ENCODE measurements around the gene CACNA1C. TPM values are rescaled to one million over a fixed set of nuclear protein-coding genes. Genes with fewer than 3 reads are reported as not detected.

Gene CACNA1C
- total and polyA plus RNA-seq, 5 donors from 2014 or later, result 0.02 to 0.14 (median 0.10) TPM

DNA sequence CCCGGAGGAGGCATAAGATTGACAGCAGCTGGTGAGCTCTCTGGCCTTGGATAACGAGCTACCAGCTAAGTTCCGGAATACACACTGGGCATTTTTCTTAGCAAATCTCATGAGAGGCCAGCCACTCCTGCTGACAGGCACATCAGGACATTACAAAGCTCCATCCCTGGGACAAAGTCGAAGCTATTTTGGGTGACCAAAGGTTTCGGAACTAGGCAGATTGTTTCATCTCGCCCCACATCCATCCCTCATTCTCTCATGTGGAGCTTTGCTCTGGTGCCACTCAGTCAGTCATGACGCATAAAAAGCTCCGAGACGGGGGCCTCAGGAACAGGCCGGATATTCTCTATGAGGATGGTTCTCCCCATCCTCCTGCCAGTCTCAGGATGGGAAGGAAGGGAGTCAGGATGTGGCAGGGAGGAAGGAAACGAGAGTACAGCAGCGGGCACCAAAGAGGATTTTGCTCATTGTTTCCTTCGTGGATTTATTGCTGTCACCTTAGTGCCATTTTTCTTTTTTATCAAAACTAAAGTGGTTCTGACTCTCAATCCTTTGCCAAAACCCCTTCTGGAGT, 488.9 kb downstream of the CACNA1C start:
- Mint-ChIP-seq H3K9me3 (peaks cover 0 to 2% (median 0%) of the 10 kb centered on the region in 7 donors), H3K4me3 (no peak overlapping the region), H3K36me3 (no peaks in the 10 kb centered on the region), H3K27me3 (peaks cover 4% of the 10 kb centered on the region), H3K27ac (no peak overlapping the region), H3K4me1 (no peaks in the 10 kb centered on the region)
- H3K27me3 ChIP-seq (ENCODE audit: control insufficient read depth, insufficient read depth, low read length), result no peaks in the 10 kb centered on the region
- H3K4me1 ChIP-seq (ENCODE audit: control insufficient read depth, insufficient read depth, low read length, poor library complexity, severe bottlenecking), result no peaks in the 10 kb centered on the region
- no peak overlapping the region for H3K27ac ChIP-seq (ENCODE audit: insufficient read depth, low read length, poor library complexity, severe bottlenecking)
- no peaks in the 10 kb centered on the region for H3K9me3 ChIP-seq (ENCODE audit: control insufficient read depth in 2 of 2, low read length in 2 of 2)
- H3K4me3 ChIP-seq (ENCODE audit: low read depth, low read length), result no peak overlapping the region
- DNase-seq, result no peak
- H3K36me3 ChIP-seq (ENCODE audit: control insufficient read depth, insufficient read depth, low read length), result no peaks in the 10 kb centered on the region
- no peak for ATAC-seq (ENCODE audit: low read depth in 2 of 2)

DNA sequence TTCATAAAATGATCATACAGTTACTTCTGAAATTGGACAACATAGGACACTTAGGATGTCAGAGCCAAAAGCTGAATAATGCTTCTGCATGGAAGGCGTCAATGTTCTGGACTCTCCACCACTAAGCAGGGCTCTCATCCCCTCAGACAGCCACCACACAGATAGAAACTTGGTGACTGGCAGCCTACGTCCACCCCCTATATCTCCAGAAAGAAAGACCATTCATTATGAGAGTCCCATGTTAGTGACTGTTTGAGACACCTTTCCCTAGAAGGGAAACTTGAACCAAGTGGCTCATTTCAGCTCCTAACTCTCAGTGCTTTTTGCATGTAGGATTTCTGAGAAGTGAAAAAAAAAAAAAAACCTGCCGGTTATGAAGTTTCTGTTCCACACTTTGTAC, 491.0 kb downstream of the CACNA1C start:
- no peaks in the 10 kb centered on the region for H3K4me1 Mint-ChIP-seq
- H3K27ac Mint-ChIP-seq, result no peak overlapping the region
- peak in 1 of 3 donors; percentile 21 for DNase-seq
- peaks cover 0 to 3% (median 0%) of the 10 kb centered on the region in 7 donors for H3K9me3 Mint-ChIP-seq
- H3K27me3 Mint-ChIP-seq, result peaks cover 8% of the 10 kb centered on the region
- Histone ChIP-seq H3K9me3 (ENCODE audit: control insufficient read depth in 2 of 2, low read length in 2 of 2) (no peaks in the 10 kb centered on the region), H3K4me3 (ENCODE audit: low read depth, low read length) (no peak overlapping the region), H3K27me3 (ENCODE audit: control insufficient read depth, insufficient read depth, low read length) (no peaks in the 10 kb centered on the region), H3K36me3 (ENCODE audit: control insufficient read depth, insufficient read depth, low read length) (no peaks in the 10 kb centered on the region), H3K27ac (ENCODE audit: insufficient read depth, low read length, poor library complexity, severe bottlenecking) (no peak overlapping the region), H3K4me1 (ENCODE audit: control insufficient read depth, insufficient read depth, low read length, poor library complexity, severe bottlenecking) (no peaks in the 10 kb centered on the region)
- no peaks in the 10 kb centered on the region for H3K36me3 Mint-ChIP-seq
- H3K4me3 Mint-ChIP-seq, result no peak overlapping the region
- no peak for ATAC-seq (ENCODE audit: low read depth in 2 of 2)

GRCh38 chr12:2544230-2544629, 491.4 kb downstream of the CACNA1C start:
- Mint-ChIP-seq H3K27me3 (peaks cover 8% of the 10 kb centered on the region), H3K4me1 (no peaks in the 10 kb centered on the region), H3K4me3 (no peak overlapping the region), H3K36me3 (no peaks in the 10 kb centered on the region), H3K9me3 (peaks cover 0 to 3% (median 0%) of the 10 kb centered on the region in 7 donors), H3K27ac (no peak overlapping the region)
- ATAC-seq (ENCODE audit: low read depth in 2 of 2) (no peak), DNase-seq (peak in 1 of 3 donors; percentile 44)
- H3K27ac ChIP-seq (ENCODE audit: insufficient read depth, low read length, poor library complexity, severe bottlenecking), result no peak overlapping the region
- no peaks in the 10 kb centered on the region for H3K36me3 ChIP-seq (ENCODE audit: control insufficient read depth, insufficient read depth, low read length)
- no peaks in the 10 kb centered on the region for H3K9me3 ChIP-seq (ENCODE audit: control insufficient read depth in 2 of 2, low read length in 2 of 2)
- H3K27me3 ChIP-seq (ENCODE audit: control insufficient read depth, insufficient read depth, low read length), result no peaks in the 10 kb centered on the region
- H3K4me1 ChIP-seq (ENCODE audit: control insufficient read depth, insufficient read depth, low read length, poor library complexity, severe bottlenecking), result no peaks in the 10 kb centered on the region
- H3K4me3 ChIP-seq (ENCODE audit: low read depth, low read length), result no peak overlapping the region

- Mint-ChIP-seq H3K27ac (no peak overlapping the region), H3K9me3 (peaks cover 0 to 3% (median 0%) of the 10 kb centered on the region in 7 donors), H3K27me3 (peaks cover 8% of the 10 kb centered on the region), H3K4me1 (no peaks in the 10 kb centered on the region), H3K36me3 (no peaks in the 10 kb centered on the region), H3K4me3 (no peak overlapping the region)
- Histone ChIP-seq H3K4me1 (ENCODE audit: control insufficient read depth, insufficient read depth, low read length, poor library complexity, severe bottlenecking) (no peaks in the 10 kb centered on the region), H3K36me3 (ENCODE audit: control insufficient read depth, insufficient read depth, low read length) (no peaks in the 10 kb centered on the region), H3K27me3 (ENCODE audit: control insufficient read depth, insufficient read depth, low read length) (no peaks in the 10 kb centered on the region), H3K4me3 (ENCODE audit: low read depth, low read length) (no peak overlapping the region), H3K9me3 (ENCODE audit: control insufficient read depth in 2 of 2, low read length in 2 of 2) (no peaks in the 10 kb centered on the region), H3K27ac (ENCODE audit: insufficient read depth, low read length, poor library complexity, severe bottlenecking) (no peak overlapping the region)
- DNase-seq, result no peak
- ATAC-seq (ENCODE audit: low read depth in 2 of 2), result no peak
Observed at GRCh38 chr12:2547273-2548044, 494.7 kb downstream of the CACNA1C start.

DNA sequence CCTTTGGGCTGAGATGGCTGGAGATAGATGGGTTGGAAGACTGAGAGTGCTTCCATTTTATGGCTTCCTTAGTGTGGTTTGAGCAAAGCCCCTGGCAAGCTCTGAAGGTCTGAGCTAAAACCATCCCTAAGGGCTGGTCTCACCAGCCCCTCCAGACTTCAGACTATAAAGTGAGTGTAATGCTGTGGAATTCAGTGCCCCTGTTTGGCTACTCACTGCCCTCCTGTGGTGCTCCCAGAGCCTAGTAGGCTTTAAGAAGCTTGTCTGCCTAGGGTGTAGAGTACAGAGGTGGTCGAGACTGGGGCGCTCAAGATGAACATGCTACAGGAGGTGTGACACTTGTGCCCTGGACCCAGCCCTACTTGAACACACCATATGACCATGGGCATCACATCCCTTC, 495.3 kb downstream of the CACNA1C start:
- Histone ChIP-seq H3K9me3 (ENCODE audit: control insufficient read depth in 2 of 2, low read length in 2 of 2) (no peaks in the 10 kb centered on the region), H3K27ac (ENCODE audit: insufficient read depth, low read length, poor library complexity, severe bottlenecking) (no peak overlapping the region), H3K36me3 (ENCODE audit: control insufficient read depth, insufficient read depth, low read length) (no peaks in the 10 kb centered on the region), H3K27me3 (ENCODE audit: control insufficient read depth, insufficient read depth, low read length) (no peaks in the 10 kb centered on the region), H3K4me3 (ENCODE audit: low read depth, low read length) (no peak overlapping the region), H3K4me1 (ENCODE audit: control insufficient read depth, insufficient read depth, low read length, poor library complexity, severe bottlenecking) (no peaks in the 10 kb centered on the region)
- Mint-ChIP-seq H3K4me3 (no peak overlapping the region), H3K36me3 (no peaks in the 10 kb centered on the region), H3K9me3 (peaks cover 0 to 3% (median 0%) of the 10 kb centered on the region in 7 donors), H3K27me3 (peaks cover 8% of the 10 kb centered on the region), H3K4me1 (no peaks in the 10 kb centered on the region), H3K27ac (no peak overlapping the region)
- DNase-seq (no peak), ATAC-seq (ENCODE audit: low read depth in 2 of 2) (no peak)

- Histone ChIP-seq H3K4me1 (ENCODE audit: control insufficient read depth, insufficient read depth, low read length, poor library complexity, severe bottlenecking) (no peaks in the 10 kb centered on the region), H3K27ac (ENCODE audit: insufficient read depth, low read length, poor library complexity, severe bottlenecking) (no peak overlapping the region), H3K9me3 (ENCODE audit: control insufficient read depth in 2 of 2, low read length in 2 of 2) (no peaks in the 10 kb centered on the region), H3K4me3 (ENCODE audit: low read depth, low read length) (no peak overlapping the region), H3K27me3 (ENCODE audit: control insufficient read depth, insufficient read depth, low read length) (no peaks in the 10 kb centered on the region), H3K36me3 (ENCODE audit: control insufficient read depth, insufficient read depth, low read length) (no peaks in the 10 kb centered on the region)
- ATAC-seq (ENCODE audit: low read depth in 2 of 2), result no peak
- H3K27me3 Mint-ChIP-seq, result peaks cover 4% of the 10 kb centered on the region
- no peaks in the 10 kb centered on the region for H3K36me3 Mint-ChIP-seq
- no peak for DNase-seq
- H3K4me3 Mint-ChIP-seq, result no peak overlapping the region
- H3K27ac Mint-ChIP-seq, result no peak overlapping the region
- no peaks in the 10 kb centered on the region for H3K4me1 Mint-ChIP-seq
- peaks cover 0 to 3% (median 0%) of the 10 kb centered on the region in 7 donors for H3K9me3 Mint-ChIP-seq
Observed at GRCh38 chr12:2550561-2551411, 498.0 kb downstream of the CACNA1C start.

DNA sequence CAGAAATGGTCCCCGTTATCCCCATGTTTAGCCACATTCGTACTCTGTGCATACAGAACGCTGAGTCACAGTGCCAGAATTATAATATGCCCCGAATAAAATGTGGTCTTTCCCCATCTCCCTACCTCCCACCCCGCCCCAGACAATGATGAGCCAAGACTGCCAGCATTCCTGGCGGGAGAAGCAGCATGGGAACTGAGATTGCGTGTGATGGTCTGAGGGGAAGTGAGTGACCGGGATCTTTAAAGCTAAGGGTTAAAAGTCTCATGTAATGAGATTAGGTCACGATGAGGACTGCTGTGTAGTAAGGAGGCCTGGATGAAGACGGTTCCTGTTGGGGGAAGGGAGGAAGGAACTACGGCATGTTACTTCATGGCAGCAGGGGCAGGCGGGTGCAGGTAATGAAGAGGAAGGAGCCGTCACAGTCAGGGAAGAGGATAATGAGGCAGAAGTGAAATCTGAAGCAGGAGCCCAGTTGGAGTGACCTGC, 498.7 kb downstream of the CACNA1C start:
- ATAC-seq (ENCODE audit: low read depth in 2 of 2), result no peak
- H3K4me3 ChIP-seq (ENCODE audit: low read depth, low read length), result no peak overlapping the region
- no peaks in the 10 kb centered on the region for H3K27me3 ChIP-seq (ENCODE audit: control insufficient read depth, insufficient read depth, low read length)
- Mint-ChIP-seq H3K4me1 (no peaks in the 10 kb centered on the region), H3K27ac (no peak overlapping the region), H3K4me3 (no peak overlapping the region), H3K9me3 (peaks cover 0 to 3% (median 0%) of the 10 kb centered on the region in 7 donors), H3K27me3 (peaks cover 4% of the 10 kb centered on the region), H3K36me3 (no peaks in the 10 kb centered on the region)
- no peaks in the 10 kb centered on the region for H3K4me1 ChIP-seq (ENCODE audit: control insufficient read depth, insufficient read depth, low read length, poor library complexity, severe bottlenecking)
- DNase-seq, result no peak
- H3K36me3 ChIP-seq (ENCODE audit: control insufficient read depth, insufficient read depth, low read length), result no peaks in the 10 kb centered on the region
- no peak overlapping the region for H3K27ac ChIP-seq (ENCODE audit: insufficient read depth, low read length, poor library complexity, severe bottlenecking)
- no peaks in the 10 kb centered on the region for H3K9me3 ChIP-seq (ENCODE audit: control insufficient read depth in 2 of 2, low read length in 2 of 2)
